Measurements from ENCODE around the gene PACRG.

PACRG gene

DNA sequence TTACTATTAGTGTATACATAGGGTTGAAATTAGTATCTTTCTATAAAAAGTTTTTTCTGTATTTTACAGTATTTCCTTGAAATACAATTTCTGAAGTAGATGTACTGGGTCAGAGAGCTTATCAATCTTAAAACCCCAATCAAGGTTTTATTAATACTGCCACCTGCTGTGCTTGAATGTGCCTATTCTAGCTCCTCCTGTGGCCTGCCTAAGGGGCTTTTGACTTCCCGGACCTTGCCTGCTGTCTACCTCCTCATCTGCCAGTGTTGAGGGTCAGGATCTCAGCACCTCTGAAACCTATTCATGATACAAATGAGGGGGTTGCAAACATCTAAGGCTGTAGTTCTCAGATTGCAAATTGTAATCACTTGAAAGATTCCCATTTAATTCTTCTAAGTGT is 9.2 kb downstream of the PACRG start:
- no peak overlapping the region for H3K9ac ChIP-seq (ENCODE audit: low read length)
- H3K4me3 ChIP-seq (ENCODE audit: low read length), result no peak overlapping the region
- no peaks in the 10 kb centered on the region for H3K36me3 ChIP-seq (ENCODE audit: control insufficient read depth, insufficient read depth, low read length)
- H3K27me3 ChIP-seq (ENCODE audit: control insufficient read depth, insufficient read depth, low read length), result no peaks in the 10 kb centered on the region
- no peaks in the 10 kb centered on the region for H3K9me3 ChIP-seq (ENCODE audit: control insufficient read depth, low read length)
- H3K4me1 ChIP-seq (ENCODE audit: control insufficient read depth, insufficient read depth, low read length), result peaks cover 5% of the 10 kb centered on the region

DNA sequence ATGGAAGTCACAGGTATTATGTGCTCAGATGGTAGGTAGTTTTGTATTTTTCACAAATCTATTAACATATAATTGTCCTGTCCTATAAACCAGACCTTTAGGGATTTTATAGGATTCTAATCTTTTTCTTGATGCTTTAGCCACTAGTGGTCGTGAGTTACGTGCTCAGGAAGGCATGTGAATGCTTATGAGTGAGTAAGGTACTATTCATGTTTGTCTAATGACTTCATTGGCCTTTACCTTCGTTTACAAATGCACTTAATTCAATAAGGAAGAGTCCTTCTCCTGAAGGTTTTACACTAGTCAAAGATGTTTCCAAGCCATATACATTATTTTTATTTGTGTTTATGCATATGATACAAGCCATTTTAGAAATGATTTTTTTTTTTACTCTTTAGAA is 23.0 kb downstream of the PACRG start:
- Histone ChIP-seq H3K4me1 (ENCODE audit: control insufficient read depth, insufficient read depth, low read length) (no peaks in the 10 kb centered on the region), H3K9me3 (ENCODE audit: control insufficient read depth, low read length) (no peaks in the 10 kb centered on the region), H3K27me3 (ENCODE audit: control insufficient read depth, insufficient read depth, low read length) (no peaks in the 10 kb centered on the region), H3K36me3 (ENCODE audit: control insufficient read depth, insufficient read depth, low read length) (no peaks in the 10 kb centered on the region), H3K9ac (ENCODE audit: low read length) (no peak overlapping the region), H3K4me3 (ENCODE audit: low read length) (no peak overlapping the region)

DNA sequence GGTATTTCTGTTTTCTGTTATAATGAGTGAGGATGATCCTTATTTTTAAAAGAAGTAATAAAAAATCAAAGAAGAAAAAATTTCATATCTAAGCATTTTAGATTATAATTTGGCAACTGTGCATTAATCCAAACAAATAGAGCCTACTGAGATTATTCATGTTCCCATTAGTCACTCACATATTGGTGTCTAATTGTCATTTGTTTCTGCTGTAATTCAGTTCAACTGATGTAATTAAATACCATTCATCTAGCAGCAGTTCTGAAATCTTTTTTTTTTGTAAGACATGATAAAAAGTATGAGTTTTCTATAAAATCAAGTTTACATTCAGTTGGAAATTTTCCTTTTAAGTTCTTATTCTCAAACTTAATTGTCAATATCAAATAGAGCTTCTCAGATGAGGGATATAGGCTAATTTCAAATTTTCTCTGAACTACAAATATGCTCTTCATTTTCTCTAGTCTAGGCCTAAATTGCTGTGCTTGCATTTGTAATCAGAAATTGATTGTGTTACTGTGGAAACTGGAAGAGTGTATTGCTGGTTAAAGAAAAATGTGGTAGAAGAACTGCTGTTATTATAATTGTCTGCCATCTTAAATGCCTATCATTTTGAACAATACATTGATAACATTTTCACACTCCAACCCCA is 23.6 kb downstream of the PACRG start:
- Histone ChIP-seq H3K4me1 (ENCODE audit: control insufficient read depth, insufficient read depth, low read length) (no peaks in the 10 kb centered on the region), H3K9me3 (ENCODE audit: control insufficient read depth, low read length) (no peaks in the 10 kb centered on the region), H3K9ac (ENCODE audit: low read length) (no peak overlapping the region)

DNA sequence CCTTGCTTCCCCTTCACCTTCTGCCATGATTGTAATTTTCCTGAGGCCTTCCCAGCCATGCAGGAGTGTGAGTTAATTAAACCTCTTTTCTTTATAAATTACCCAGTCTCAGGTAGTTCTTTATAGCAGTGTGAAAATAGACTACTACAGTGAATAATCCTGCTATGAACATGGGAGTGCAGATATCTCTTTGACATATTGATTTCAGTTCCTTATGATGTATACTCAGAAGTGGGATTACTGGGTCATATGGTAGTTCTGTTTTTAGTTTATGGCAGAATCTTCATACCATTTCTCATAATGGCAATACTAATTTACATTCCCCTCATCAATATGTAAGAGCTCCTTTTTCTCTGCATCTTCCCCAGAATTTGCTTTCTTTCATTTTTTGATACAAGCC is 26.0 kb downstream of the PACRG start:
- H3K4me1 ChIP-seq (ENCODE audit: control insufficient read depth, insufficient read depth, low read length), result no peaks in the 10 kb centered on the region
- H3K36me3 ChIP-seq (ENCODE audit: control insufficient read depth, insufficient read depth, low read length), result no peaks in the 10 kb centered on the region
- H3K27me3 ChIP-seq (ENCODE audit: control insufficient read depth, insufficient read depth, low read length), result no peaks in the 10 kb centered on the region
- H3K9ac ChIP-seq (ENCODE audit: low read length), result no peak overlapping the region
- no peak overlapping the region for H3K4me3 ChIP-seq (ENCODE audit: low read length)
- no peaks in the 10 kb centered on the region for H3K9me3 ChIP-seq (ENCODE audit: control insufficient read depth, low read length)

More for the DNA sequence above, 23.6 kb downstream of the PACRG start:
- Histone ChIP-seq H3K36me3 (ENCODE audit: control insufficient read depth, insufficient read depth, low read length) (no peaks in the 10 kb centered on the region), H3K27me3 (ENCODE audit: control insufficient read depth, insufficient read depth, low read length) (no peaks in the 10 kb centered on the region), H3K4me3 (ENCODE audit: low read length) (no peak overlapping the region)

DNA sequence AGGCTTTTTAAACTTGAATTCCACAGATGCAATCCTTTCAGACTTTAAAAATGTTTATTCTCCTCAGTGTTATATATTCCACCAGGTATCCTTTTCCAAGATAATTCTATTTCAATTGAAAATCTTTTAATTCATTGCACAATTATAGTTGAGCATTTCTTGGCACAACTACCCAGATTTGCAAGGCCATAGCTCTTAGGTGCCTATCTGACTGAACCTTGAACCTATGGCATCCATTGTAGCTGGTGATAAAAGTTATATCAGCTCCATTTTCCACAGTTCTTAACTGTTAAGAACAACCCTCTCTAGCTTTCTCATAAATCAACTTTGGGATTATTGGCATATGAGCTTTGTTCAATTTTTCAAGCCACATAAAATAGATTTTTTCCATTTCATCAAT is 42.4 kb downstream of the PACRG start:
- Histone ChIP-seq H3K27me3 (ENCODE audit: control insufficient read depth, insufficient read depth, low read length) (no peaks in the 10 kb centered on the region), H3K4me1 (ENCODE audit: control insufficient read depth, insufficient read depth, low read length) (no peaks in the 10 kb centered on the region), H3K4me3 (ENCODE audit: low read length) (no peak overlapping the region), H3K9me3 (ENCODE audit: control insufficient read depth, low read length) (no peaks in the 10 kb centered on the region), H3K9ac (ENCODE audit: low read length) (no peak overlapping the region), H3K36me3 (ENCODE audit: control insufficient read depth, insufficient read depth, low read length) (no peaks in the 10 kb centered on the region)

DNA sequence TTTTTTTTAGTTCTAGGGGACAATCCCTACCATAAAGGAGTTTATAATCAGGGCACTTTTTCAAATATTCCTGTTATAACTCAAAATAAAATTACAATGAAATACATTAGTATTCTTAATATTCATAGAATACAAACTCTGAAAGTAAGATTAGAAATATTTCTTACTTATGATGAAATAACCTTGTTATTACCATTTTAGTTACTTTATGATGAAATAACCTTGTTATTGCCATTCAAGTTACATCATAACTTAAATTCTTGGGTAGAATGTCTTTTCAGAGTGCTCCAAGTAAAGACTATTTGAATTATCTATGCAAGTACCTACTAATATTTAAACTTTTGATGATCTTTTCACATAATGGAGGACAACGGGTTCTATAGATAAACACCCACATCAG is 43.2 kb downstream of the PACRG start:
- no peaks in the 10 kb centered on the region for H3K4me1 ChIP-seq (ENCODE audit: control insufficient read depth, insufficient read depth, low read length)
- no peaks in the 10 kb centered on the region for H3K27me3 ChIP-seq (ENCODE audit: control insufficient read depth, insufficient read depth, low read length)
- no peak overlapping the region for H3K9ac ChIP-seq (ENCODE audit: low read length)
- H3K9me3 ChIP-seq (ENCODE audit: control insufficient read depth, low read length), result no peaks in the 10 kb centered on the region
- no peaks in the 10 kb centered on the region for H3K36me3 ChIP-seq (ENCODE audit: control insufficient read depth, insufficient read depth, low read length)
- no peak overlapping the region for H3K4me3 ChIP-seq (ENCODE audit: low read length)

DNA sequence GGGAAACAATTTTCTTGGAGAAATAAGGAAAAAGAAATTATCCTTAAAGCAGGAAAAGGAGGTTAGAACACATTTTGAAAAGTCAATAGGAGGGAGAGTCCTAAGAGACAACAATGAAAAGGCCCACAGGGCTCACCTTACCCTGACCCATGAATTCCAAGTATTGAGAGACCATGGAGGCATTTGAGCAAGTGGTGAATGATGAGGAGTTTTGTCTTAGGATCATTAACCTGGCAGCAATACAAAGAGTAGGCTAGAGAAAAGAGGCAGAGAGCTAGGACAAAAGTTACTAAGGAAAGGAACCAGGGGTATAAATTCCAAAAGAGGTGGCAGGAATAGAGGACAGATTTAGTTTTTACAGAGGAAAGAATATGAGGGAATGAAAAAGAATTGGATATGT is 44.7 kb downstream of the PACRG start:
- Histone ChIP-seq H3K4me1 (ENCODE audit: control insufficient read depth, insufficient read depth, low read length) (no peaks in the 10 kb centered on the region), H3K9me3 (ENCODE audit: control insufficient read depth, low read length) (no peaks in the 10 kb centered on the region), H3K36me3 (ENCODE audit: control insufficient read depth, insufficient read depth, low read length) (no peaks in the 10 kb centered on the region), H3K27me3 (ENCODE audit: control insufficient read depth, insufficient read depth, low read length) (no peaks in the 10 kb centered on the region), H3K9ac (ENCODE audit: low read length) (no peak overlapping the region), H3K4me3 (ENCODE audit: low read length) (no peak overlapping the region)

DNA sequence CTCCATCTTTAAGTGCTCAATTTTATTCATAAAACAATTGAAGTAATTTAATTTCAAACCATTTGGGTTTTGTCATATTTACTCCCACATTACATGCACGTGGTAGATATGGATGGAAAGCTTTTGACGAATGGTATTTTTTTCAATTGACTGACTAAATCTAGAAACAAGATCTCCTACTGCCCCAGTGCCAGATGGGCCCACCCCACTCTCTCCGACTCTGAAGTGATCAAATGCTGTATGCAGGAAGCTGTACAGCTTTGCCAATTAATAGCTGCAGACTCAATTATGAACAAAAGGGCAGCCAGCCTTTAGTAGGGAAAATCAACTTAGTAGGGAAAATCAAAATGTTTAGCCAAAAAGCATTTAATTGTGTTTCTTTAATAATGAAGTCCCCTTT is 46.2 kb downstream of the PACRG start:
- Histone ChIP-seq H3K4me3 (ENCODE audit: low read length) (no peak overlapping the region), H3K27me3 (ENCODE audit: control insufficient read depth, insufficient read depth, low read length) (no peaks in the 10 kb centered on the region), H3K9me3 (ENCODE audit: control insufficient read depth, low read length) (no peaks in the 10 kb centered on the region), H3K4me1 (ENCODE audit: control insufficient read depth, insufficient read depth, low read length) (no peaks in the 10 kb centered on the region), H3K9ac (ENCODE audit: low read length) (no peak overlapping the region), H3K36me3 (ENCODE audit: control insufficient read depth, insufficient read depth, low read length) (no peaks in the 10 kb centered on the region)

DNA sequence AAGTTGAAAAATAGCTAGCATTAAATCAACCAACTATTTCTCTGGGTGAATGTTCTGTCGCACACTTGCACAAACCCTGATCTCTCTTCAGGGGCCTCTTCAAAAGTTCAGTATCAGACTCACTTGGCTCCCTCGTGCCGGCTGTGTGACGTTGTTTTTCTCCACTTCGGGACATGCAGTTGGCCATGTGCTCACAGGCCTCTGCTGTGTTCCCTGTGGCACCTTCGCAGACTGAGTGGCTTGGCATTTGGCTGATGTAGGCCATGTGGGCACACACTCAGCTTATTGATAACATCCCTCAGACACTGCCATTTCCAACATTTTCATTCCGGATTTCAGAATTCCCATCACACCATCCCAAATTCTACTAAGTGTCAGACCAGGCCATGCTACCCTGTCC is 49.3 kb downstream of the PACRG start:
- H3K9ac ChIP-seq (ENCODE audit: low read length), result no peak overlapping the region
- H3K9me3 ChIP-seq (ENCODE audit: control insufficient read depth, low read length), result no peaks in the 10 kb centered on the region
- H3K27me3 ChIP-seq (ENCODE audit: control insufficient read depth, insufficient read depth, low read length), result no peaks in the 10 kb centered on the region
- no peak overlapping the region for H3K4me3 ChIP-seq (ENCODE audit: low read length)
- no peaks in the 10 kb centered on the region for H3K36me3 ChIP-seq (ENCODE audit: control insufficient read depth, insufficient read depth, low read length)
- H3K4me1 ChIP-seq (ENCODE audit: control insufficient read depth, insufficient read depth, low read length), result no peaks in the 10 kb centered on the region

DNA sequence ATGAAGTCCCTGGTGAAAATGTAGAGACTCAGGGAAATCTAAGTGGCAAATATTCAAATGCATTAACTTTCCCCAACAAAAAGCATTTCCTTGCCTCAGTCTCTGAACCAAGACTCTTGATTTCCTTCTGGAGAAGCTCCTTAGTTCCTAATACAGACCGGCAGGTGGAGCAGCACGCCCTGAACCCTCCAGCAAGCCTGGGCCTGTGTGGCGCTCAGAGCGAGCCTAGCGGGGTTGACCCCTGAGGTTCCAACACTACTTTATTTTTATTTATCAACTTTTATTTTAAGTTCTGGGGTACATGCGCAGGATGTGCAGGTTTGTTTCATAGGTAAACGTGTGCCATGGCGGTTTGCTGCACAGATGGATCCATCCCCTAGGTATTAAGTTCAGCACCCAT is 50.8 kb downstream of the PACRG start:
- no peak overlapping the region for H3K9ac ChIP-seq (ENCODE audit: low read length)
- H3K9me3 ChIP-seq (ENCODE audit: control insufficient read depth, low read length), result no peaks in the 10 kb centered on the region
- no peak overlapping the region for H3K4me3 ChIP-seq (ENCODE audit: low read length)
- no peaks in the 10 kb centered on the region for H3K27me3 ChIP-seq (ENCODE audit: control insufficient read depth, insufficient read depth, low read length)
- no peaks in the 10 kb centered on the region for H3K36me3 ChIP-seq (ENCODE audit: control insufficient read depth, insufficient read depth, low read length)
- no peaks in the 10 kb centered on the region for H3K4me1 ChIP-seq (ENCODE audit: control insufficient read depth, insufficient read depth, low read length)

DNA sequence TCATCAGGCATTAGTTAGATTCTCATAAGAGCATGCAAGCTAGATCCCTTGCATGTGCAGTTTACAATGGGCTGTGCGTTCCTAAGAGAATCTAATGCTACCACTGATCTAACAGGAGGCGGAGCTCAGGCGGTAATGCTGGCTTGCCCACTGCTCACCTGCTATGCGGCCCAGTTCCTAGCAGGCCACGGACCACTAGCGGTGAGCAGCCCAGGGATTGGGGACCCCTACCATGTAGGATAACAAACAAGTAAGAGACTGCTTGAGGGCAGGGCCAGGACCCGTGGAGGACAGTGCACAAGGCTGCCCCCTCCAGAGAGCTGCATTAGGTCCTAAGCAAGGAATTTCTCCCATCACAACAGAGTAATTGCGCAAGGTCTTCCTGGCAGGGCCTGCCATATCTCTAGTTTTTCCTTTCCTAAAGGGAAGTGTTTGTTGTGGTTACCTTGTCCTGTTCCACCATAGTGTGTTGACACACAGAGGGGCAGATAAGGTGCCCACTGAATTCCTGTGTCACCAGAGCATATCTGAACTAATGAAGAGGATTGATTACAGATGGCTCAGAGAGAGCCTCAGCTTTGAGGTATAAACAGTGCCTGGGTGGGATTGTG is 58.0 kb downstream of the PACRG start:
- no peak overlapping the region for H3K4me3 ChIP-seq (ENCODE audit: low read length)
- no peaks in the 10 kb centered on the region for H3K27me3 ChIP-seq (ENCODE audit: control insufficient read depth, insufficient read depth, low read length)

DNA sequence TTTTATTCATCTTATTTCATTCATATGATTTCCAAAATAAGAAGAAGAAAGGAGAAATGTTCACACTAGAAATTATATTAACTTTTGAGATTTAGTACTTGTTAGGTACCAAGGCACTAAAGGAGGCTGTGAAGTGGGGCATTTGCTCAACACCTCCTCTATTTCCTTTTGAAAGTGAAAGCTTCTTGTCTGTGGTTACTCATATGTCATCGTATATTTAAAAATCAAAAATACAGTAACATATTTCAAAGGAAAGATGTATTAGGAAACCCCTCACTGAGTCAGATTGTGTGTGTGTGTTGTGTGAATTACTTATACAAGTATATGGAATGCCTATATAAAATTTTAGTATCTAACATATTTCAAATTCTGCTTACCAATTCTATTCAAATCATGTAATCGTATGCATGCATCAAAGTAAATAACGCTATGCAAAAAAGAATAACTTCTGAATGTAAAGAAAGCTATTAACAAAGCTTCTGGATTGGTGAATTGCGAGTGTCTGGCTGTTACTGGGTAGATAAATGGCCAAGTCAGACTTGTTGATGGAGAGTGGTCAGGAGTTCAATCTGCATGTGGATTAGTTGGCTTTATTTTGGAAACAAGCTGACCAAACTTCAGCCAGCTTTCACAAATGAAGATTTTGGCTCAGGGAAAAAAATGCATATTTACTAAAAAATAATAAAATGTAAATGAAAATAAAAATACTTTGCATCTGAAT is 70.9 kb downstream of the PACRG start:
- Histone ChIP-seq H3K4me3 (ENCODE audit: low read length) (no peak overlapping the region), H3K9me3 (ENCODE audit: control insufficient read depth, low read length) (no peaks in the 10 kb centered on the region), H3K9ac (ENCODE audit: low read length) (no peak overlapping the region)

More for the DNA sequence above, 58.0 kb downstream of the PACRG start:
- Histone ChIP-seq H3K4me1 (ENCODE audit: control insufficient read depth, insufficient read depth, low read length) (no peaks in the 10 kb centered on the region), H3K9me3 (ENCODE audit: control insufficient read depth, low read length) (no peaks in the 10 kb centered on the region), H3K36me3 (ENCODE audit: control insufficient read depth, insufficient read depth, low read length) (no peaks in the 10 kb centered on the region), H3K9ac (ENCODE audit: low read length) (no peak overlapping the region)

More for the DNA sequence above, 70.9 kb downstream of the PACRG start:
- Histone ChIP-seq H3K27me3 (ENCODE audit: control insufficient read depth, insufficient read depth, low read length) (no peaks in the 10 kb centered on the region), H3K36me3 (ENCODE audit: control insufficient read depth, insufficient read depth, low read length) (no peaks in the 10 kb centered on the region), H3K4me1 (ENCODE audit: control insufficient read depth, insufficient read depth, low read length) (no peaks in the 10 kb centered on the region)
